Ovary (tissue), 3 donors: ENCODE data around the gene WHRN.

Experiments used
- POLR2A ChIP-seq: fragments of 450-650 bp; IDR thresholded peaks from one replicate; pipeline ENCODE4 v1.6.1; 2017; ENCODE audit warnings: antibody characterized with exemption, mild to moderate bottlenecking, moderate library complexity
- TF ChIP-seq, protein P1 (sequence below), 3 donors: fragments of 450-650 bp in 2 of 3; fragments of 200-600 bp in 1 of 3; IDR thresholded peaks; one replicate each; pipeline versions ENCODE4 v1.5.1 to v1.8.0; 2016 to 2022; ENCODE audit warnings: antibody characterized with exemption in 3 of 3, mild to moderate bottlenecking in 1 of 3
- donor health status: DM: no; HTN: no; CAD: no.

DNA sequence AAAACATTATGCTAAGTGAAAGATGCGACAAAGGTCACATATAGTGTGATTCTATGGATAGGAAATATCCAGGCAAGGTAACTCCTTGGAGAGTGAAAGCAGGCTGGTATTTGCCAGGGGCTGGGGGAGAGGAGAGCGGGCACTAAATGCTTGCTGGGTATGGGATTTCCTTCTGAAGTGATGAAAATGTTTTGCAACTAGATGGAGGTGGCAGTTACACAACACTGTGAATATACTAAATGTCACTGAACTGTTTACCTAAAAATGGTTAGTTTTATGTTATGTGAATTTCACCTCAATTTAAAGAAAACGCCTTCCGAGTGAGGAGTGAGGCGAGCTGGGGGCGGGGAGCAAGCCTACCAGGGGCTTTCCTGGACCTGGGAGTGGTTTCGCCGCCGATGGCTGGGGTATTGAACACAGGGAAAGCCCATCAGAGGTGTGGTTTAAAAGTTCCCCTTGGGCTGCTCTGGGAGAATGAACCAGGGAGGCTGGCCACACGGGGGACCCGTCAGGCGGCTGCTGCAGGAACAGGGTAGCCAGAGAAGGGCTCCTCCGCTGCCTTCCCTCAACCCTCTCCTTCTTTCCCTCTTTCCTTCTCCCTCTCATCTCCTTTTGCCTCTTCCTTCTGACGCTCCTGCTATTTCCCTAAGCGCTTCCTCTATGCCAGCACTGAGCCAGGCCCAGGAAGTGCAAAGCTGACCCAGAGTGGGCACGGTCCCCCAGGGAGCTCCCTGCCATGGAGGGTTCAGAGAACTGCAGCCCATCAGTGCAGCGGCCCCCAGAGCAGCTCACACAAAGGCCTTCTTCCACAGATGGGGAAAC, 122.4 kb downstream of the WHRN start:
- TF ChIP-seq, protein P1, sequence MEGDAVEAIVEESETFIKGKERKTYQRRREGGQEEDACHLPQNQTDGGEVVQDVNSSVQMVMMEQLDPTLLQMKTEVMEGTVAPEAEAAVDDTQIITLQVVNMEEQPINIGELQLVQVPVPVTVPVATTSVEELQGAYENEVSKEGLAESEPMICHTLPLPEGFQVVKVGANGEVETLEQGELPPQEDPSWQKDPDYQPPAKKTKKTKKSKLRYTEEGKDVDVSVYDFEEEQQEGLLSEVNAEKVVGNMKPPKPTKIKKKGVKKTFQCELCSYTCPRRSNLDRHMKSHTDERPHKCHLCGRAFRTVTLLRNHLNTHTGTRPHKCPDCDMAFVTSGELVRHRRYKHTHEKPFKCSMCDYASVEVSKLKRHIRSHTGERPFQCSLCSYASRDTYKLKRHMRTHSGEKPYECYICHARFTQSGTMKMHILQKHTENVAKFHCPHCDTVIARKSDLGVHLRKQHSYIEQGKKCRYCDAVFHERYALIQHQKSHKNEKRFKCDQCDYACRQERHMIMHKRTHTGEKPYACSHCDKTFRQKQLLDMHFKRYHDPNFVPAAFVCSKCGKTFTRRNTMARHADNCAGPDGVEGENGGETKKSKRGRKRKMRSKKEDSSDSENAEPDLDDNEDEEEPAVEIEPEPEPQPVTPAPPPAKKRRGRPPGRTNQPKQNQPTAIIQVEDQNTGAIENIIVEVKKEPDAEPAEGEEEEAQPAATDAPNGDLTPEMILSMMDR (IDR thresholded peaks at IDR 0.05) = no peak
- no peak for TF ChIP-seq POLR2A
